Stimulated activated CD8-positive, alpha-beta memory T cell treated with anti-CD3 and anti-CD28 coated beads, Interleukin-15, amount 100 ng/mL, for 48 hours (primary cell): ENCODE data around the gene OIP5.
"Not testable (repeated sequence)": the region's sequence is repeated elsewhere in the genome, so short reads cannot be mapped to it uniquely, and the experiment has no call there.

Source experiments
- DNase-seq, 2 donors: peaks; one replicate each; pipeline ENCODE4 v3.0.0-alpha.2; 2020; ENCODE audit warnings: low read depth in 2 of 2

The OIP5 gene

GRCh38 chr15:41301587-41301986 lies 30.8 kb downstream of the OIP5 start:
- DNase-seq: no peak

GRCh38 chr15:41301139-41301538 lies 31.3 kb downstream of the OIP5 start:
- DNase-seq: not testable (repeated sequence)

- no peak for DNase-seq
Observed at GRCh38 chr15:41292521-41292920, 39.9 kb downstream of the OIP5 start.

GRCh38 chr15:41291065-41291631 lies 41.2 kb downstream of the OIP5 start:
- no peak for DNase-seq

- no peak for DNase-seq
Observed at GRCh38 chr15:41289953-41290352, 42.4 kb downstream of the OIP5 start.

- no peak for DNase-seq
Observed at GRCh38 chr15:41288464-41288863, 43.9 kb downstream of the OIP5 start.

- no peak for DNase-seq
Observed at GRCh38 chr15:41286665-41287333, 45.6 kb downstream of the OIP5 start.

- DNase-seq: no peak
Observed at GRCh38 chr15:41285285-41285684, 47.1 kb downstream of the OIP5 start.

- no peak for DNase-seq
Observed at GRCh38 chr15:41284427-41285177, 47.8 kb downstream of the OIP5 start.

GRCh38 chr15:41283653-41284426 lies 48.6 kb downstream of the OIP5 start:
- peak; percentile 94 to 96 for DNase-seq

- DNase-seq: not testable (repeated sequence)
Observed at GRCh38 chr15:41282980-41283652, 49.3 kb downstream of the OIP5 start.

- not testable (repeated sequence) for DNase-seq
Observed at GRCh38 chr15:41282436-41282835, 50.0 kb downstream of the OIP5 start.

GRCh38 chr15:41281236-41281635 lies 51.2 kb downstream of the OIP5 start:
- no peak for DNase-seq

- DNase-seq: no peak
Observed at GRCh38 chr15:41279535-41280283, 52.7 kb downstream of the OIP5 start.

GRCh38 chr15:41278319-41278718 lies 54.1 kb downstream of the OIP5 start:
- DNase-seq: no peak

GRCh38 chr15:41276831-41277230 lies 55.6 kb downstream of the OIP5 start:
- DNase-seq: no peak

- no peak for DNase-seq
Observed at GRCh38 chr15:41269887-41270286, 62.5 kb downstream of the OIP5 start.

- DNase-seq: no peak
Observed at GRCh38 chr15:41263891-41264351, 68.5 kb downstream of the OIP5 start.

- no peak for DNase-seq
Observed at GRCh38 chr15:41262571-41262970, 69.8 kb downstream of the OIP5 start.

GRCh38 chr15:41260924-41261323 lies 71.5 kb downstream of the OIP5 start:
- not testable (repeated sequence) for DNase-seq
